Measurements from ENCODE around the gene RIPK1.

GRCh38 chr6:3164388-3164787, 96.1 kb downstream of the RIPK1 start:
- TF ChIP-seq, protein P1, sequence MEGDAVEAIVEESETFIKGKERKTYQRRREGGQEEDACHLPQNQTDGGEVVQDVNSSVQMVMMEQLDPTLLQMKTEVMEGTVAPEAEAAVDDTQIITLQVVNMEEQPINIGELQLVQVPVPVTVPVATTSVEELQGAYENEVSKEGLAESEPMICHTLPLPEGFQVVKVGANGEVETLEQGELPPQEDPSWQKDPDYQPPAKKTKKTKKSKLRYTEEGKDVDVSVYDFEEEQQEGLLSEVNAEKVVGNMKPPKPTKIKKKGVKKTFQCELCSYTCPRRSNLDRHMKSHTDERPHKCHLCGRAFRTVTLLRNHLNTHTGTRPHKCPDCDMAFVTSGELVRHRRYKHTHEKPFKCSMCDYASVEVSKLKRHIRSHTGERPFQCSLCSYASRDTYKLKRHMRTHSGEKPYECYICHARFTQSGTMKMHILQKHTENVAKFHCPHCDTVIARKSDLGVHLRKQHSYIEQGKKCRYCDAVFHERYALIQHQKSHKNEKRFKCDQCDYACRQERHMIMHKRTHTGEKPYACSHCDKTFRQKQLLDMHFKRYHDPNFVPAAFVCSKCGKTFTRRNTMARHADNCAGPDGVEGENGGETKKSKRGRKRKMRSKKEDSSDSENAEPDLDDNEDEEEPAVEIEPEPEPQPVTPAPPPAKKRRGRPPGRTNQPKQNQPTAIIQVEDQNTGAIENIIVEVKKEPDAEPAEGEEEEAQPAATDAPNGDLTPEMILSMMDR (IDR thresholded peaks at IDR 0.05), result no peak
- TF ChIP-seq POLR2A (IDR thresholded peaks at IDR 0.05), result no peak
